OCI-LY7 (cell line): ENCODE measurements around the gene F2.

Experiments
- CTCF ChIP-seq: fragments of 200-600 bp; sonication (generic); conservative IDR thresholded peaks from 2 replicates; pipeline ENCODE4 v1.5.1; 2014; ENCODE audit warnings: mild to moderate bottlenecking, antibody characterized with exemption, low read length, moderate library complexity, mixed read lengths
- EZH2phosphoT487 ChIP-seq: fragments of 200-600 bp; sonication (generic); IDR thresholded peaks from 2 replicates; pipeline ENCODE4 v1.6.1; 2018; ENCODE audit warnings: low read depth, borderline replicate concordance, mild to moderate bottlenecking, mixed run types, antibody characterized with exemption, low read length, moderate library complexity, mixed read lengths

- TF ChIP-seq CTCF (no peak), EZH2phosphoT487 (no peak)
Observed at GRCh38 chr11:46729110-46730027, 10.4 kb downstream of the F2 start.
